ENCODE measurements around the gene ADSS1.

Gene ADSS1

DNA sequence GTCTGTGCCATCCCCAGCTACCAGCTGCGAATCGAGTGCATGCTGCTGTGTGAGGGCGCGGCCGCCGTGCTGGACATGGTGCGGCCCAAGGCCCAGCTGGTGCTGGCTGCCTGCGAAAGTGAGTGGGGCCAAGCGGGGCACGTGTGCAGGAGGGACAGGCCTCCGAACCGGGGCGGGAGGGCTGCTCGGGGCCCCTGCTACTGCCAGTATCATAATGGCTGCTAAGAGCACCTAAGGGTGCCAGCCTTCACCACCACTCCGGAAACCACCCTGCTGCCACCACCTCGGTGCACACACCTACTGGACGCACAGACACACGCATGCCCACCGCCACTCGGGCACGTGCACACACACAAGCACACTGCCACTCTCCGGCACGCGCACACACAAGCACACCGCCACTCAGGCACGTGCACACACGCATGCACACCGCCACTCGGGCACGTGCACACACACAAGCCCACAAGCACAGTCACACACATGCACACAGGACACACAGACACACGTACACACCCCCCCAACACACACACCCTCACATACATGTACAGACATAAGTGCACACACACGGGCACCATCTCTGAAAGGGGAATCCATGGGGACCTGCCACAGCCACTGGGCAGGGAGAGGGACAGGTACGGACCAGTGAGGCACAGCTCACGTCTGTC, 13.8 kb upstream of the ADSS1 start:
- no peaks in the 10 kb centered on the region for H3K4me1 ChIP-seq (ENCODE audit: control insufficient read depth, low read length)
- H3K4me2 ChIP-seq (ENCODE audit: low read length) = no peak overlapping the region
- no peaks in the 10 kb centered on the region for H3K9me2 ChIP-seq (replicated peaks; ENCODE audit: control insufficient read depth, low read length)
- no peaks in the 10 kb centered on the region for H3K79me2 ChIP-seq (ENCODE audit: control insufficient read depth, low read length)
- H3F3A ChIP-seq (ENCODE audit: control insufficient read depth, insufficient read depth) = no peaks in the 10 kb centered on the region
- peaks cover 16% of the 10 kb centered on the region; the same call in 1 of the 2 replicates for H3K36me3 ChIP-seq (ENCODE audit: control insufficient read depth, low read length)
- H3K27me3 ChIP-seq (ENCODE audit: control insufficient read depth, low read length) = no peaks in the 10 kb centered on the region
- H4K20me1 ChIP-seq (ENCODE audit: control insufficient read depth, insufficient read depth, low read depth, low read length) = no peaks in the 10 kb centered on the region
- H3K9me3 ChIP-seq (ENCODE audit: control insufficient read depth, insufficient read depth, low read length) = no peaks in the 10 kb centered on the region
- H3K4me3 ChIP-seq (ENCODE audit: low read length) = no peak overlapping the region
- H3K27ac ChIP-seq (ENCODE audit: low read depth, low read length) = no peak overlapping the region
- no peak for TF ChIP-seq EZH2phosphoT487 (IDR thresholded peaks at IDR 0.05; ENCODE audit: borderline replicate concordance, low read length)
- TF ChIP-seq, protein P1, sequence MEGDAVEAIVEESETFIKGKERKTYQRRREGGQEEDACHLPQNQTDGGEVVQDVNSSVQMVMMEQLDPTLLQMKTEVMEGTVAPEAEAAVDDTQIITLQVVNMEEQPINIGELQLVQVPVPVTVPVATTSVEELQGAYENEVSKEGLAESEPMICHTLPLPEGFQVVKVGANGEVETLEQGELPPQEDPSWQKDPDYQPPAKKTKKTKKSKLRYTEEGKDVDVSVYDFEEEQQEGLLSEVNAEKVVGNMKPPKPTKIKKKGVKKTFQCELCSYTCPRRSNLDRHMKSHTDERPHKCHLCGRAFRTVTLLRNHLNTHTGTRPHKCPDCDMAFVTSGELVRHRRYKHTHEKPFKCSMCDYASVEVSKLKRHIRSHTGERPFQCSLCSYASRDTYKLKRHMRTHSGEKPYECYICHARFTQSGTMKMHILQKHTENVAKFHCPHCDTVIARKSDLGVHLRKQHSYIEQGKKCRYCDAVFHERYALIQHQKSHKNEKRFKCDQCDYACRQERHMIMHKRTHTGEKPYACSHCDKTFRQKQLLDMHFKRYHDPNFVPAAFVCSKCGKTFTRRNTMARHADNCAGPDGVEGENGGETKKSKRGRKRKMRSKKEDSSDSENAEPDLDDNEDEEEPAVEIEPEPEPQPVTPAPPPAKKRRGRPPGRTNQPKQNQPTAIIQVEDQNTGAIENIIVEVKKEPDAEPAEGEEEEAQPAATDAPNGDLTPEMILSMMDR (IDR thresholded peaks at IDR 0.05; ENCODE audit: low read depth, low read length, poor library complexity, severe bottlenecking) = no peak

DNA sequence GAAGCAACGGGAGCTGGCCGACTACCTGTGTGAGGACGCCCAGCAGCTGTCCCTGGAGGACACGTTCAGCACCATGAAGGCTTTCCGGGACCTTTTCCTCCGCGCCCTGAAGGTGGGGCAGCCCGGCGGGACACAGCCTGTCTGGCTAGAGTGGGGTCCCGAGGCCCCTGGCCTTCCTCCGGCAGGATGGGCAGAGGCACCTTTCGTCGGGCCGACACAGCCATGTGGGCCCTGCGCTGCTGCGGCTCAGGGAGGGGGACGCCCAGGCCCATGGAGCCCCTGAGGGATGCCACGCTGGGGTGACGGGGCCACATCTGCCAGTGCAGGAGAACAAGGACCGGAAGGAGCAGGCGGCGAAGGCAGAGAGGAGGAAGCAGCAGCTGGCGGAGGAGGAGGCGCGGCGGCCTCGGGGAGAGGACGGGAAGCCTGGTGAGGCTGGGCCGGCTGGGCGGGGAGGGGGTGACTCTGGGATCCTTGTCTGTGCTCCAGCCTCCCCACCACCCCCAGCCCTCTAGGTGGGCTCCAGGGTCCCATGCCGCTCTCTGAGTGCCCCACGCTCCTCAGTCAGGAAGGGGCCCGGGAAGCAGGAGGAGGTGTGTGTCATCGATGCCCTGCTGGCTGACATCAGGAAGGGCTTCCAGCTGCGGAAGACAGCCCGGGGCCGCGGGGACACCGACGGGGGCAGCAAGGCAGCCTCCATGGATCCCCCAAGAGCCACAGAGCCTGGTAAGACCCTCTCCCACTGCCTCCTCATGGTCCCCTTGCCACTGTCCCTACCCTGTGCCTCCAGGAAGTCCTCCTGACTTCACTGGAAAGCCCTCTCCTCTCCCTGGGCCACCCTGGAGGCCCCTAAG, 10.9 kb upstream of the ADSS1 start:
- H3K4me1 ChIP-seq (ENCODE audit: control insufficient read depth, low read length) = no peaks in the 10 kb centered on the region
- no peaks in the 10 kb centered on the region for H3K9me2 ChIP-seq (replicated peaks; ENCODE audit: control insufficient read depth, low read length)
- no peaks in the 10 kb centered on the region for H4K20me1 ChIP-seq (ENCODE audit: control insufficient read depth, insufficient read depth, low read depth, low read length)
- TF ChIP-seq, protein P1 (IDR thresholded peaks at IDR 0.05; ENCODE audit: low read depth, low read length, poor library complexity, severe bottlenecking) = no peak
- no peak for TF ChIP-seq EZH2phosphoT487 (IDR thresholded peaks at IDR 0.05; ENCODE audit: borderline replicate concordance, low read length)
- H3K79me2 ChIP-seq (ENCODE audit: control insufficient read depth, low read length) = no peaks in the 10 kb centered on the region
- no peaks in the 10 kb centered on the region for H3K9me3 ChIP-seq (ENCODE audit: control insufficient read depth, insufficient read depth, low read length)
- H3K4me2 ChIP-seq (ENCODE audit: low read length) = no peak overlapping the region
- no peak overlapping the region for H3K27ac ChIP-seq (ENCODE audit: low read depth, low read length)
- H3F3A ChIP-seq (ENCODE audit: control insufficient read depth, insufficient read depth) = no peaks in the 10 kb centered on the region
- no peaks in the 10 kb centered on the region for H3K27me3 ChIP-seq (ENCODE audit: control insufficient read depth, low read length)
- H3K36me3 ChIP-seq (ENCODE audit: control insufficient read depth, low read length) = peaks cover 16% of the 10 kb centered on the region; the same call in 1 of the 2 replicates
- H3K4me3 ChIP-seq (ENCODE audit: low read length) = no peak overlapping the region

DNA sequence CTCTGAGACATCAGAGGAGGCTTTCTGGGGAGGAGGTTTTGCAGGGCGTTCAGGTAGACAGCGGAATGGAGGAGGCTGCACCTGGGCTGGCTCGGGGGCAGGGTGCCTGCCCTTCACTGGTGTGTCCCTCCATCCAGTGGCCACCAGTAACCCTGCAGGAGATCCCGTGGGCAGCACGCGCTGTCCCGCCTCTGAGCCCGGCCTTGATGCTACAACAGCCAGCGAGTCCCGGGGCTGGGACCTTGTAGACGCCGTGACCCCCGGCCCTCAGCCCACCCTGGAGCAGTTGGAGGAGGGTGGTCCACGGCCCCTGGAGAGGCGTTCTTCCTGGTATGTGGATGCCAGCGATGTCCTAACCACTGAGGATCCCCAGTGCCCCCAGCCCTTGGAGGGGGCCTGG, 10.0 kb upstream of the ADSS1 start:
- H3K4me2 ChIP-seq (ENCODE audit: low read length) = no peak overlapping the region
- H4K20me1 ChIP-seq (ENCODE audit: control insufficient read depth, insufficient read depth, low read depth, low read length) = no peaks in the 10 kb centered on the region
- no peak overlapping the region for H3K4me3 ChIP-seq (ENCODE audit: low read length)
- H3K36me3 ChIP-seq (ENCODE audit: control insufficient read depth, low read length) = peaks cover 13% of the 10 kb centered on the region; the same call in 1 of the 2 replicates
- H3K79me2 ChIP-seq (ENCODE audit: control insufficient read depth, low read length) = no peaks in the 10 kb centered on the region
- H3F3A ChIP-seq (ENCODE audit: control insufficient read depth, insufficient read depth) = no peaks in the 10 kb centered on the region
- no peak overlapping the region for H3K27ac ChIP-seq (ENCODE audit: low read depth, low read length)
- H3K27me3 ChIP-seq (ENCODE audit: control insufficient read depth, low read length) = no peaks in the 10 kb centered on the region
- no peaks in the 10 kb centered on the region for H3K9me2 ChIP-seq (replicated peaks; ENCODE audit: control insufficient read depth, low read length)
- no peaks in the 10 kb centered on the region for H3K9me3 ChIP-seq (ENCODE audit: control insufficient read depth, insufficient read depth, low read length)
- H3K4me1 ChIP-seq (ENCODE audit: control insufficient read depth, low read length) = no peaks in the 10 kb centered on the region
- no peak for TF ChIP-seq EZH2phosphoT487 (IDR thresholded peaks at IDR 0.05; ENCODE audit: borderline replicate concordance, low read length)
- TF ChIP-seq, protein P1 (IDR thresholded peaks at IDR 0.05; ENCODE audit: low read depth, low read length, poor library complexity, severe bottlenecking) = no peak
